ENCODE results near the gene METTL22. TPM values are rescaled to one million over a fixed set of nuclear protein-coding genes. Genes with fewer than 3 reads are reported as not detected.

Gene METTL22
- total RNA-seq, 1 donor from 2014 or later, result 49.6 TPM

- peaks cover 26% of the 10 kb centered on the region for H3K36me3 Mint-ChIP-seq (ENCODE audit: low read depth)
- H3K9me3 Mint-ChIP-seq, result peaks cover 7% of the 10 kb centered on the region
- ChIA-PET CTCF (no interaction called here), POLR2A (interaction anchor here (0.5 kb wide), 1 partner anchor 15 kb away, joined by 3 read pairs; no protein-coding TSS in a partner anchor)
- H3K27ac Mint-ChIP-seq, result no peak overlapping the region
- H3K4me3 Mint-ChIP-seq, result no peak overlapping the region
- H3K27me3 Mint-ChIP-seq, result no peaks in the 10 kb centered on the region
- TF ChIP-seq, protein P1, sequence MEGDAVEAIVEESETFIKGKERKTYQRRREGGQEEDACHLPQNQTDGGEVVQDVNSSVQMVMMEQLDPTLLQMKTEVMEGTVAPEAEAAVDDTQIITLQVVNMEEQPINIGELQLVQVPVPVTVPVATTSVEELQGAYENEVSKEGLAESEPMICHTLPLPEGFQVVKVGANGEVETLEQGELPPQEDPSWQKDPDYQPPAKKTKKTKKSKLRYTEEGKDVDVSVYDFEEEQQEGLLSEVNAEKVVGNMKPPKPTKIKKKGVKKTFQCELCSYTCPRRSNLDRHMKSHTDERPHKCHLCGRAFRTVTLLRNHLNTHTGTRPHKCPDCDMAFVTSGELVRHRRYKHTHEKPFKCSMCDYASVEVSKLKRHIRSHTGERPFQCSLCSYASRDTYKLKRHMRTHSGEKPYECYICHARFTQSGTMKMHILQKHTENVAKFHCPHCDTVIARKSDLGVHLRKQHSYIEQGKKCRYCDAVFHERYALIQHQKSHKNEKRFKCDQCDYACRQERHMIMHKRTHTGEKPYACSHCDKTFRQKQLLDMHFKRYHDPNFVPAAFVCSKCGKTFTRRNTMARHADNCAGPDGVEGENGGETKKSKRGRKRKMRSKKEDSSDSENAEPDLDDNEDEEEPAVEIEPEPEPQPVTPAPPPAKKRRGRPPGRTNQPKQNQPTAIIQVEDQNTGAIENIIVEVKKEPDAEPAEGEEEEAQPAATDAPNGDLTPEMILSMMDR (IDR thresholded peaks at IDR 0.05), result no peak
- DNase-seq (no peak), ATAC-seq (ENCODE audit: low read depth) (no peak)
- intact Hi-C loops (cut with micrococcal nuclease), result no loop called here
- no peaks in the 10 kb centered on the region for H3K4me1 Mint-ChIP-seq
Observed at GRCh38 chr16:8694795-8695728, 73.6 kb downstream of the METTL22 start.

- TF ChIP-seq, protein P1 (IDR thresholded peaks at IDR 0.05), result no peak
- H3K4me1 Mint-ChIP-seq, result no peaks in the 10 kb centered on the region
Observed at GRCh38 chr16:8696880-8697279, 75.4 kb downstream of the METTL22 start.

GRCh38 chr16:8697965-8698364 is 76.5 kb downstream of the METTL22 start:
- H3K9me3 Mint-ChIP-seq, result no peaks in the 10 kb centered on the region
- DNase-seq (no peak), ATAC-seq (ENCODE audit: low read depth) (no peak)
- intact Hi-C loops (cut with micrococcal nuclease), result no loop called here
- TF ChIP-seq, protein P1 (IDR thresholded peaks at IDR 0.05), result no peak
- no peak overlapping the region for H3K4me3 Mint-ChIP-seq
- H3K27me3 Mint-ChIP-seq, result no peaks in the 10 kb centered on the region
- ChIA-PET CTCF (no interaction called here), POLR2A (no interaction called here)
- no peak overlapping the region for H3K27ac Mint-ChIP-seq
- peaks cover 28% of the 10 kb centered on the region for H3K36me3 Mint-ChIP-seq (ENCODE audit: low read depth)
- H3K4me1 Mint-ChIP-seq, result no peaks in the 10 kb centered on the region

More at GRCh38 chr16:8696880-8697279, 75.4 kb downstream of the METTL22 start:
- ChIA-PET CTCF (no interaction called here), POLR2A (no interaction called here)
- Mint-ChIP-seq H3K27me3 (no peaks in the 10 kb centered on the region), H3K4me3 (no peak overlapping the region), H3K9me3 (no peaks in the 10 kb centered on the region), H3K27ac (no peak overlapping the region), H3K36me3 (ENCODE audit: low read depth) (peaks cover 24% of the 10 kb centered on the region)
- ATAC-seq (ENCODE audit: low read depth) (no peak), DNase-seq (no peak)
- intact Hi-C loops (cut with micrococcal nuclease), result no loop called here

Other genes starting within 250 kb of the METTL22 start
- not detected in 2 replicates for gene TMEM114, start 31.2 kb upstream of the METTL22 start, total RNA-seq
- 12.6 and 13.2 TPM in 2 replicates for gene ABAT, start 52.9 kb downstream of the METTL22 start, total RNA-seq
- 10.6 and 13.0 TPM in 2 replicates for gene TMEM186, start 175.9 kb downstream of the METTL22 start, total RNA-seq
- 57.4 and 61.1 TPM in 2 replicates for gene PMM2, start 176.1 kb downstream of the METTL22 start, total RNA-seq
- 21.3 and 27.0 TPM in 2 replicates for gene CARHSP1, start 247.3 kb downstream of the METTL22 start, total RNA-seq